Measurements from ENCODE around the gene C1orf115.

The C1orf115 gene

GRCh38 chr1:220692436-220693228, 2.5 kb downstream of the C1orf115 start:
- intact Hi-C loops (cut with DNase I) = loop anchor here (5.0 kb wide), 1 partner anchor 40 kb away; no protein-coding TSS in a partner anchor
- DNase-seq = no peak

GRCh38 chr1:220694866-220695382, 4.8 kb downstream of the C1orf115 start:
- intact Hi-C loops (cut with DNase I) = loop anchor here (5.0 kb wide), 1 partner anchor 37 kb away; no protein-coding TSS in a partner anchor
- DNase-seq = no peak

- intact Hi-C loops (cut with DNase I) = no loop called here
- DNase-seq = no peak
Observed at GRCh38 chr1:220695426-220695825, 5.3 kb downstream of the C1orf115 start.

DNA sequence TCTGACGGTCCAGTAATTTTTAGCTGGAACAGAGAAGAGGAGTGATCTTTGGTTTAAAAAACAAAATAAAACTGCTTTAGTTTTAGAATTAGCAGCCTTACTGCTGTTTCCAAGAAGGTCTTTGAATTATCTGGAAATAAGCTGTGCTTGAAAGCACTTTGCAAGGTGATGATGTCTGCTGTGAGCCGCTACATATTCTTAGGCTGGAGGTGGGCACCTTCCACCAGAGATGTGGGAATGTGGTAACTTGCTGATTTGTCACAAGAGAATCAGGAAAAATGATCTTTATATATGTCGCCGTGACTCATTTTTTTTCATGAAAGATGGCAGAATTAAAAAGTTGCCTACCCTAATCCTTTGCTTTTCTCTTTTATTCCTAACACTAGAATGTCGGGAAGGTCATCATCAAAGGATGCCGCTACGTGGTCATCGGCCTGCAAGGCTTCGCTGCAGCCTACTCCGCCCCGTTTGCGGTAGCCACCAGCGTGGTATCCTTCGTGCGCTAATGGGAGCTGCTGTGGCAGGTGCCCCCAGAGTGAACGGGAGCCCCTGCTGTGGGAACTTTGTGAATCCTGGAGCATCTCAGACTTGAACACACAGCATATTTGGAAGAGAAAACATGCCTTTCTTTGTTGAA, 6.2 kb downstream of the C1orf115 start:
- DNase-seq = no peak
- intact Hi-C loops (cut with DNase I) = no loop called here

DNA sequence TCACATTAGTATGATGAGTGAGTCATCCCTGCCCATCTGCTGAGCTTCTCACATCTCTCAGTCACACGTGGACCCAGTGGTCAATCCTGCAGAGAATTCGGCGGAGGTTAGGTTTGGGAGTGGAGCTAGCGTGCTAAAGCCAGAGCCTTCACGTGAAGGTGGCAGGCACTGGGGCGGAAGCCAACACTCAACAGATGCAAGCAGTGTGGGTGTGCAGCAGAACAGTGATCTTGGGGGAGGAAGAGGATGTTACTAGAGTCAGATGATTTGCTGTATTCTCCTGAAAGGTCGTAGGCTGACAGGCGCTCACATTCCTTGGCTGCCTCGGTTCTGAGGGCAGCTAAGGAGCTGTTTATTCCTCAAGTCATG, 6.7 kb downstream of the C1orf115 start:
- DNase-seq = peak in 8 of 10 donors; percentile 23 to 92 (median 56)
- intact Hi-C loops (cut with DNase I) = no loop called here

- intact Hi-C loops (cut with DNase I) = no loop called here
Observed at GRCh38 chr1:220697326-220697725, 7.2 kb downstream of the C1orf115 start.

GRCh38 chr1:220698607-220699016, 8.4 kb downstream of the C1orf115 start:
- no peak for DNase-seq
- intact Hi-C loops (cut with DNase I) = no loop called here

More at GRCh38 chr1:220697326-220697725, 7.2 kb downstream of the C1orf115 start:
- DNase-seq = no peak

GRCh38 chr1:220699044-220699443, 8.9 kb downstream of the C1orf115 start:
- DNase-seq = no peak
- intact Hi-C loops (cut with DNase I) = no loop called here

GRCh38 chr1:220700556-220701179, 10.5 kb downstream of the C1orf115 start:
- DNase-seq = no peak

GRCh38 chr1:220701974-220702373, 11.8 kb downstream of the C1orf115 start:
- DNase-seq = no peak
- intact Hi-C loops (cut with DNase I) = no loop called here

More at GRCh38 chr1:220700556-220701179, 10.5 kb downstream of the C1orf115 start:
- intact Hi-C loops (cut with DNase I) = no loop called here

- intact Hi-C loops (cut with DNase I) = no loop called here
- DNase-seq = no peak
Observed at GRCh38 chr1:220702733-220703270, 12.6 kb downstream of the C1orf115 start.

- no peak for DNase-seq
- intact Hi-C loops (cut with DNase I) = no loop called here
Observed at GRCh38 chr1:220703305-220703704, 13.1 kb downstream of the C1orf115 start.

GRCh38 chr1:220705782-220706181, 15.6 kb downstream of the C1orf115 start:
- no peak for DNase-seq
- intact Hi-C loops (cut with DNase I) = no loop called here

- intact Hi-C loops (cut with DNase I) = no loop called here
- no peak for DNase-seq
Observed at GRCh38 chr1:220706480-220706879, 16.3 kb downstream of the C1orf115 start.

- intact Hi-C loops (cut with DNase I) = no loop called here
- DNase-seq = no peak
Observed at GRCh38 chr1:220707160-220707559, 17.0 kb downstream of the C1orf115 start.

- intact Hi-C loops (cut with DNase I) = no loop called here
- no peak for DNase-seq
Observed at GRCh38 chr1:220708244-220708643, 18.1 kb downstream of the C1orf115 start.

DNA sequence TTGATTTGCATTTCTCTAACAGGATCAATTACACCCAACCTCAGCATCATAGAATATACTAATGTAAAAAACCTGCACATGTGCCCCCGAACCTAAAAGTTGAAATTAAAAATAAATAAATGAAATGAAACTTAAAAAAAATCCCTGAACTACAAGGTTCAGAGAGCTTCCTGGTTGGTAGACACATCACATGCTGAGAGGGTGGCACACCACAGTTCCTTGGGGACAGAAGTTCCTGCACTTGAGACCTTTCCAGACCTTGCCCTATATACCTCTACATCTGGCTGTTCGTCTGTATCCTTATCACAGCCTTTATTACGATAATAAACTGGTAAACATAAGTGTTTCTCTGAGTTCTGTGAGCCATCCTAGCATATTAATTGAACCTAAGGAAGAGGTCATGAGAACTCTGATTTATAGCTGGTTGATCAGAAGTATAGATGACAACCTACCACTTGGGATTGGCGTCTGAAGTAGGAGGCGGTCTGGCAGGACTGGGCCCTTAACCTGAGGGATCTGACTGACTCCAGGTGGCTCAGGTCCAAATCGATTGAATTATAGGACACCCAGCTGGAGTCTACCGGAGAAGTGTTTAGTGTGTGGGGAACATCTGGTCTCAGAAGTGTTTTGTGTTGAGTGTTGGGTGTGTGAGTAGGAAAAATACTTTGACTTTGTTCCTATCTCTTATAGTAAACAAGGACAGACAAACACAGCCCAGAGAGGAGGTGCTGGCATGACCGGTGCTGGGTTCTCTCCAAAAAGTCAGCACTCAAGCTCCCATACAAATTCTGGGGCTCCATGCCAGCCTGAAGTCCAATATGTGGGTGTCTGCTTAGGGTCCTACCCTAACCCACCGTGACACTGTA, 19.0 kb downstream of the C1orf115 start:
- intact Hi-C loops (cut with DNase I) = no loop called here
- no peak for DNase-seq

GRCh38 chr1:220710333-220710732, 20.2 kb downstream of the C1orf115 start:
- no peak for DNase-seq
- intact Hi-C loops (cut with DNase I) = no loop called here

- intact Hi-C loops (cut with DNase I) = no loop called here
- DNase-seq = no peak
Observed at GRCh38 chr1:220711056-220711809, 21.1 kb downstream of the C1orf115 start.
